Activated CD4-positive, alpha-beta T cell treated with anti-CD3 and anti-CD28 coated beads for 36 hours (primary cell): ENCODE data around the gene GALNT18. TPM values are rescaled to one million over a fixed set of nuclear protein-coding genes. Genes with fewer than 3 reads are reported as not detected.

Source experiments
- ATAC-seq: fragments of 200-7000 bp; cut with Tn5 transposase; one replicate; pipeline ENCODE4 v1.10.0; 2021; ENCODE audit warnings: mild to moderate bottlenecking, moderate library complexity
- CTCF ChIA-PET: fragments of 350-600 bp; sonication (Branson Sonifier 250); formaldehyde crosslinking; loops from one replicate; lab custom pipeline; 2021; ENCODE audit warnings: antibody characterized with exemption; lab: Charles Lee
- POLR2A ChIA-PET: fragments of 350-600 bp; sonication (Branson Sonifier 250); formaldehyde crosslinking; loops from one replicate; lab custom pipeline; 2021; ENCODE audit warnings: antibody characterized with exemption, inconsistent platforms; lab: Charles Lee
- DNase-seq: peaks from one replicate; pipeline ENCODE4 v3.0.0-alpha.2; 2020
- H3K27ac Mint-ChIP-seq: one replicate; pipeline ENCODE4 v1.8.0; 2021; ENCODE audit warnings: mixed read lengths
- H3K27me3 Mint-ChIP-seq: one replicate; pipeline ENCODE4 v1.8.0; 2021; ENCODE audit warnings: mixed read lengths
- H3K36me3 Mint-ChIP-seq: one replicate; pipeline ENCODE4 v1.8.0; 2021; ENCODE audit warnings: low read depth, mixed read lengths
- H3K4me1 Mint-ChIP-seq: one replicate; pipeline ENCODE4 v1.8.0; 2021; ENCODE audit warnings: mixed read lengths
- H3K4me3 Mint-ChIP-seq: one replicate; pipeline ENCODE4 v1.8.0; 2021; ENCODE audit warnings: mild to moderate bottlenecking, moderate library complexity, mixed read lengths
- H3K9me3 Mint-ChIP-seq: one replicate; pipeline ENCODE4 v1.8.0; 2021; ENCODE audit warnings: low read depth, mixed read lengths
- intact Hi-C, 2 experiments: fragments of 100-400 bp; cut with DNase I in 1 of 2; cut with micrococcal nuclease in 1 of 2; formaldehyde crosslinking; loops; one replicate each; pipeline versions ENCODE4 v1.14.2 to v1.15.1; 2022 to 2024; cut with DNase I, micrococcal nuclease
- total RNA-seq, 2 experiments: library from RNA; stranded (reverse); gene quantifications; one replicate each; pipeline ENCODE4 v1.2.3, GENCODE V29; 2021

Gene GALNT18
- total RNA-seq, 2 experiments from 2014 or later, result 6.9 to 8.8 TPM

GRCh38 chr11:11505692-11506091, 116.1 kb downstream of the GALNT18 start:
- CTCF ChIA-PET, result interaction anchor here (0.7 kb wide), 1 partner anchor 117 kb away, joined by 5 read pairs; no protein-coding TSS in a partner anchor
- POLR2A ChIA-PET, result interaction anchor here (0.7 kb wide), 1 partner anchor 290 kb away, joined by 3 read pairs; no protein-coding TSS in a partner anchor
- Mint-ChIP-seq H3K9me3 (no peaks in the 10 kb centered on the region), H3K27me3 (peaks cover 6% of the 10 kb centered on the region), H3K27ac (no peak overlapping the region), H3K4me3 (no peak overlapping the region), H3K4me1 (no peaks in the 10 kb centered on the region), H3K36me3 (no peaks in the 10 kb centered on the region)
- intact Hi-C loops, result no loop called here
- DNase-seq (no peak), ATAC-seq (no peak)

GRCh38 chr11:11505190-11505589, 116.6 kb downstream of the GALNT18 start:
- no peaks in the 10 kb centered on the region for H3K36me3 Mint-ChIP-seq
- H3K27ac Mint-ChIP-seq, result no peak overlapping the region
- H3K9me3 Mint-ChIP-seq, result no peaks in the 10 kb centered on the region
- no peak for ATAC-seq
- H3K4me1 Mint-ChIP-seq, result no peaks in the 10 kb centered on the region
- peaks cover 6% of the 10 kb centered on the region for H3K27me3 Mint-ChIP-seq
- ChIA-PET POLR2A (no interaction called here), CTCF (no interaction called here)
- no peak overlapping the region for H3K4me3 Mint-ChIP-seq
- DNase-seq, result no peak
- intact Hi-C loops, result no loop called here

- ChIA-PET CTCF (no interaction called here), POLR2A (no interaction called here)
- H3K36me3 Mint-ChIP-seq, result no peaks in the 10 kb centered on the region
- intact Hi-C loops, result no loop called here
- DNase-seq (no peak), ATAC-seq (no peak)
- H3K27me3 Mint-ChIP-seq, result peaks cover 6% of the 10 kb centered on the region
- H3K27ac Mint-ChIP-seq, result no peak overlapping the region
- no peaks in the 10 kb centered on the region for H3K4me1 Mint-ChIP-seq
- no peak overlapping the region for H3K4me3 Mint-ChIP-seq
- H3K9me3 Mint-ChIP-seq, result no peaks in the 10 kb centered on the region
These were observed 117.7 kb downstream of the GALNT18 start for GRCh38 chr11:11504071-11504470.

GRCh38 chr11:11502263-11502861, 119.4 kb downstream of the GALNT18 start:
- DNase-seq, result no peak
- ChIA-PET CTCF (interaction anchor here (0.7 kb wide), 1 partner anchor 216 kb away, joined by 3 read pairs; no protein-coding TSS in a partner anchor), POLR2A (no interaction called here)
- no peak for ATAC-seq
- no peaks in the 10 kb centered on the region for H3K4me1 Mint-ChIP-seq
- intact Hi-C loops, result no loop called here
- H3K9me3 Mint-ChIP-seq, result no peaks in the 10 kb centered on the region
- peaks cover 6% of the 10 kb centered on the region for H3K27me3 Mint-ChIP-seq
- H3K27ac Mint-ChIP-seq, result no peak overlapping the region
- no peaks in the 10 kb centered on the region for H3K36me3 Mint-ChIP-seq
- H3K4me3 Mint-ChIP-seq, result no peak overlapping the region

GRCh38 chr11:11501546-11502262, 120.1 kb downstream of the GALNT18 start:
- H3K27ac Mint-ChIP-seq, result no peak overlapping the region
- no peaks in the 10 kb centered on the region for H3K4me1 Mint-ChIP-seq
- DNase-seq (no peak), ATAC-seq (no peak)
- no peaks in the 10 kb centered on the region for H3K36me3 Mint-ChIP-seq
- ChIA-PET POLR2A (no interaction called here), CTCF (interaction anchor here (0.7 kb wide), 1 partner anchor 216 kb away, joined by 3 read pairs; no protein-coding TSS in a partner anchor)
- peaks cover 6% of the 10 kb centered on the region for H3K27me3 Mint-ChIP-seq
- H3K9me3 Mint-ChIP-seq, result no peaks in the 10 kb centered on the region
- H3K4me3 Mint-ChIP-seq, result no peak overlapping the region
- intact Hi-C loops, result no loop called here

GRCh38 chr11:11500744-11501487, 120.9 kb downstream of the GALNT18 start:
- CTCF ChIA-PET, result no interaction called here
- H3K9me3 Mint-ChIP-seq, result no peaks in the 10 kb centered on the region
- DNase-seq (no peak), ATAC-seq (no peak)
- no peaks in the 10 kb centered on the region for H3K4me1 Mint-ChIP-seq
- intact Hi-C loops, result no loop called here
- peaks cover 6% of the 10 kb centered on the region for H3K27me3 Mint-ChIP-seq
- H3K4me3 Mint-ChIP-seq, result no peak overlapping the region
- H3K36me3 Mint-ChIP-seq, result no peaks in the 10 kb centered on the region
- POLR2A ChIA-PET, result no interaction called here
- no peak overlapping the region for H3K27ac Mint-ChIP-seq

GRCh38 chr11:11499300-11499699, 122.5 kb downstream of the GALNT18 start:
- ATAC-seq, result no peak
- H3K27me3 Mint-ChIP-seq, result peaks cover 9% of the 10 kb centered on the region
- POLR2A ChIA-PET, result no interaction called here
- no peak overlapping the region for H3K4me3 Mint-ChIP-seq
- DNase-seq, result no peak
- CTCF ChIA-PET, result no interaction called here
- no peaks in the 10 kb centered on the region for H3K9me3 Mint-ChIP-seq
- no peak overlapping the region for H3K27ac Mint-ChIP-seq
- H3K4me1 Mint-ChIP-seq, result no peaks in the 10 kb centered on the region
- H3K36me3 Mint-ChIP-seq, result no peaks in the 10 kb centered on the region
- intact Hi-C loops, result no loop called here

GRCh38 chr11:11498195-11498594, 123.6 kb downstream of the GALNT18 start:
- ChIA-PET CTCF (interaction anchor here (1.0 kb wide), 1 partner anchor 71 kb away, joined by 4 read pairs; no protein-coding TSS in a partner anchor), POLR2A (no interaction called here)
- Mint-ChIP-seq H3K27ac (no peak overlapping the region), H3K4me1 (no peaks in the 10 kb centered on the region), H3K4me3 (no peak overlapping the region), H3K27me3 (peaks cover 4% of the 10 kb centered on the region), H3K9me3 (no peaks in the 10 kb centered on the region), H3K36me3 (no peaks in the 10 kb centered on the region)
- DNase-seq (no peak), ATAC-seq (no peak)
- intact Hi-C loops, result no loop called here

- no peak overlapping the region for H3K27ac Mint-ChIP-seq
- POLR2A ChIA-PET, result no interaction called here
- intact Hi-C loops, result no loop called here
- peaks cover 5% of the 10 kb centered on the region for H3K27me3 Mint-ChIP-seq
- no peaks in the 10 kb centered on the region for H3K4me1 Mint-ChIP-seq
- no peak overlapping the region for H3K4me3 Mint-ChIP-seq
- no peak for ATAC-seq
- H3K36me3 Mint-ChIP-seq, result no peaks in the 10 kb centered on the region
- no peaks in the 10 kb centered on the region for H3K9me3 Mint-ChIP-seq
- no peak for DNase-seq
- CTCF ChIA-PET, result no interaction called here
These were observed 124.9 kb downstream of the GALNT18 start for GRCh38 chr11:11496879-11497278.

GRCh38 chr11:11494348-11494747, 127.5 kb downstream of the GALNT18 start:
- CTCF ChIA-PET, result no interaction called here
- Mint-ChIP-seq H3K4me1 (no peaks in the 10 kb centered on the region), H3K4me3 (no peak overlapping the region), H3K36me3 (no peaks in the 10 kb centered on the region), H3K27me3 (peaks cover 5% of the 10 kb centered on the region), H3K27ac (no peak overlapping the region), H3K9me3 (no peaks in the 10 kb centered on the region)
- DNase-seq (no peak), ATAC-seq (no peak)
- POLR2A ChIA-PET, result interaction anchor here (0.7 kb wide), 1 partner anchor 76 kb away, joined by 5 read pairs; no protein-coding TSS in a partner anchor
- intact Hi-C loops, result no loop called here

GRCh38 chr11:11493698-11494097, 128.1 kb downstream of the GALNT18 start:
- Mint-ChIP-seq H3K4me3 (no peak overlapping the region), H3K9me3 (no peaks in the 10 kb centered on the region), H3K36me3 (no peaks in the 10 kb centered on the region), H3K4me1 (no peaks in the 10 kb centered on the region), H3K27ac (no peak overlapping the region), H3K27me3 (peaks cover 5% of the 10 kb centered on the region)
- no peak for ATAC-seq
- CTCF ChIA-PET, result no interaction called here
- DNase-seq, result no peak
- intact Hi-C loops, result no loop called here
- POLR2A ChIA-PET, result no interaction called here
